Left kidney (tissue), 2 donors: Measurements from ENCODE around the gene PLEKHG7. TPM values are rescaled to one million over a fixed set of nuclear protein-coding genes. Genes with fewer than 3 reads are reported as not detected.
A peak's percentile ranks its signal among the peaks of the same experiment; 100 is the strongest.
"Not testable (repeated sequence)": the region's sequence is repeated elsewhere in the genome, so short reads cannot be mapped to it uniquely, and the experiment has no call there.

ENCODE experiments used
- DNase-seq: peaks from one replicate; pipeline ENCODE4 v3.0.0-alpha.2; 2013
- polyA plus RNA-seq: library from polyadenylated mRNA; unstranded; fragments of 120-200 nt; gene quantifications from one replicate; pipeline ENCODE4 v1.2.1, GENCODE V29; 2013; ENCODE audit not compliant: insufficient read length

The PLEKHG7 gene
- polyA plus RNA-seq, 1 donor = 0.68 TPM

DNA sequence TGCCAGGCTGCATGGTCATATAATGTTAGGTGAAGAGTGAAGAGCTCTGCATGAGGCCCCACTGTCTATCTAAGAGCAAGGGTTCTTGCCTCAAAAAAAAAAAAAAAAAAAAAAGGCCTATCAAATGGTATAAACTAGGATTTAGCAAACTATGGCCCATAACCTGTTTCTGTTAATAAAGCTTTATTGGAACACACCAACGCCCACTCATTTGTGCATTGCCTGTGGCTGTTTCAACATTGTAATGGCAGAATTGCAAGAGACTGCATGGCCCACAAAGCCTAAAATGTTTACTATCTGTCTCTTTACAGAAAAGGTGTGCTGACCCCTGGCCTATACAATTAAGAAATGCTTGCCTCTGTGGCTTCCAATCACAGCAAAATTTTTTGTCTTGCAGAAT, 12.8 kb downstream of the PLEKHG7 start:
- no peak for DNase-seq

DNA sequence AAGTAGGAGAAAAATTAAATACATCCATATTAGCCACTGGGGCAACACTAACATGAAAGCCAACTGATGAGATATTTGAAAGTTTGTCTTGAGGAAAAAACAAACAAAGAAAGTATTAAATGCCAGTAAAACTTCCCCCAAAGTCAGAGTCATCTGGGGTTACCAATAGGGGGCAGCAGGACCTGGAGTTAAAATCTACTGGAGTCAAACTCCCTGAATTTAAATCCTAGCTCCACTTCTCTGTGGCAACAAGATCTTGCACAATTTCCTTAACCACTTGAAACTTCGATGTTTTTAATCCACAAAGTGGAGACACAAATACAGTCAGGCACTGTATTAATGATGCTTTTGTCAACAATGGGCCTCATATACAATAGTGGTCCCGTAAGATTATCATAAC, 14.4 kb downstream of the PLEKHG7 start:
- no peak for DNase-seq

DNA sequence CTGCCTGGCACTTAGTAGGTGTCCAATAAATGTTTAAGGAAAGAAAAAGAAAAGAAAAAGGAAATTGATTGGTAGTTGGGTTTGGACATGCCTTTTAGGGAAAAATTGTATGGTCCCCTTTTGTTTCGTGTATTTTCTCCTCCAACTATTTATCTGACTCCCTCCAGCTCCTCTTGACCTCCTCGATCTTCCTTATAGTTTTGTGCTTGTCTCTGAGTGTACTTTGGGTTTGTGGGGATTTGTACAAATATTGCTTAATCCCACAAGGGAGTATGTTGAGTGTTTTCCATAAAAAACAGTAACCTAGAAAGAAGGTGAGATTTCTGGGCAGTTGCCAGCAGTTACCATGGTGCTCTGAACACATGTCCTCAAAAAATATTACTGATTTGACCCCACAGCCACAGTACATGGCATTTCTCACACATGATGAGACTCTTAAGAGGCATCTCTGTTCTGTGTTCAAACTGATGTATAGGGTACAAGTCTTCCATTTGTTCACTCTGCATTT, 15.7 kb downstream of the PLEKHG7 start:
- DNase-seq = no peak

DNA sequence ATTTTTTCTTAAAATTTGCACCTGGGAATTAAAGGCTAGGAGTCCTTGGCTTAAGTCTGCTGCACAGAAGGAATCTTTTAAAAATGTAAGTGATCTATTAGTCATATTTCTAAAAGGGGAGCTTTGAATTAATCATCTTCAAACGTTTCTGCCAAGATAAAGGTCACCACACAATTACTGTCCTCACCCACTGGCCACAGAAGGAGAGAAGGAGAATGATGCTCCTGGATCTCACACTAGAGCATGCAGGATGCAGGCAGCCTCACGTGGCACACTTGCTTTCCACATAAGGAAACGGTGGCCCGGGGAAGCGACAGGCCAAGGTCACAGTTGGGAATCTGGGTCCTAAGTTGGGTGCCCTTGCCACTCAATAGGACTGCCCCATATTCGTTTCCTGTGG, 16.9 kb downstream of the PLEKHG7 start:
- no peak for DNase-seq

DNA sequence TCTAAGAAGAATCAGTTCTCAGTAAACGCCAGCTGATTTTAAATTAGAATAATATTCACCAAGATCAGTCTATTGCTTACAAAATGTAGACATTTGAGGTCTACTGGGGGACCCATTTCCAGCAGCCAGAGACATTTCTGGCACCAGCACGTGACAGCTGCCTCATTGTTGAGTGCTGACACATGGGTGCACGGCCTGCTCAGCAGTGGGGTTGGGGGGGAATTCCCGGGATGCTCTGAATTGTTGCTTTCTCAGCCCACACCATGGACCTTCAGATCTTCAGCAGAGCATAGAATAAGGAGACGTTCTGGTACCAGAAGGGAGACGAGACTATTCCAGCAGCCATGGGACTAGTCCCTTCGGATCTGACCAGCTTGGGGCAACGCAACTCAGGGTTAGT, 18.3 kb downstream of the PLEKHG7 start:
- DNase-seq = no peak

DNA sequence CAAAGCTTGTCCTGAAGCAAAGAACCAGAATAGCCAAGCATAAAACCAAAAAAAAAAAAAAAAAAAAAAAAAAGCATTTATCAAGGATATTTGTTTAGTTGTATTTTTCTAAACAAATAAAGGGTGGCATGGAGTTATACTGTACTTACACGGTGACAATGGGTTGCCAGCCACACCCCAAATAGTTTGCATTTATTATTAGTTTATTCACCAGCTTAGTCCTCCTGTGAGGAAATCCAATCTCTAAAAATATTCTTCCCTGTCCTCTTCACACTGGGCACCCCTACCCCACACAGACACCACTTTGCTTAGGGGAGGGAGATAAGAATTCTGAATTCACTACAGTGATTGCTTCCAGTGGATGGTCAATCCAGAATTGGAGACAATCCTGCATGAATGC, 18.9 kb downstream of the PLEKHG7 start:
- DNase-seq = no peak

DNA sequence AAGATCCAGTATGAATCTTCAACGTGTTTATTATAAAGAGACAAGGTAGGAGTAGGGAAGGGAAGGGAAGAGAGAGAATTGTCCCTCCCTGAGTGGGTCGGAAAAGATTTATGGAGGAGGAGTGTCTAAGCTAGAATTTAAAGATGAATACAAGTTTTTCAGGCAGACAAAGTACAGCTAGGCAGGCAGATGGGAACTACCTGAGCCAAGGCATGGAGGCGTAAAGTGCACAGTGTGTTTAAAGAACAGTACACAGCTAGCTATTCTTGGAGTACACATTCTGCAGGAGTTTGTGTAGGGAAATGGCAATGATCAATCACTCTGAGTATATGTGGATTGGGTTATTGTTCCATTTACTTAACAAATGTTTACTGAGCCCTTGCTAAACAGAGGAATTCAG, 20.1 kb downstream of the PLEKHG7 start:
- DNase-seq = no peak

DNA sequence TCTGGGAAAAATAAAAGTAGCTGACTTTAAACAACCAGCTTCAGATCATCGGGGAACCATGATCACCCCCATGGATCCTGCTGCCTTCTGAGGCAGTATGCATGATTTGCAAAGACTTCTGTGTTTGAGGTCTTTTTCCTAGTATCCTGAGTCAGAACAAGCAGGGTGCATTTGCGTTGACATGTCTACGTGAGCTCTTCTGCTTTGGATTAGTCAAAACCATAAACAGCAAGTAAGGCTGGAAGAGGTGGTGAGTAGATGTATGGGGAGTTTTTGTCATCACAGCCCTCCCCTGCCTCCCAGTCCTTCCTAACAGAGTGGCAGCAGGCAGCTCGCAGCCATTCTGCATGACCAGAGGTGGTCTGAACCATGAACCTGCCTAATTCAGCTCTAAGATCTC, 24.1 kb downstream of the PLEKHG7 start:
- DNase-seq = no peak

DNA sequence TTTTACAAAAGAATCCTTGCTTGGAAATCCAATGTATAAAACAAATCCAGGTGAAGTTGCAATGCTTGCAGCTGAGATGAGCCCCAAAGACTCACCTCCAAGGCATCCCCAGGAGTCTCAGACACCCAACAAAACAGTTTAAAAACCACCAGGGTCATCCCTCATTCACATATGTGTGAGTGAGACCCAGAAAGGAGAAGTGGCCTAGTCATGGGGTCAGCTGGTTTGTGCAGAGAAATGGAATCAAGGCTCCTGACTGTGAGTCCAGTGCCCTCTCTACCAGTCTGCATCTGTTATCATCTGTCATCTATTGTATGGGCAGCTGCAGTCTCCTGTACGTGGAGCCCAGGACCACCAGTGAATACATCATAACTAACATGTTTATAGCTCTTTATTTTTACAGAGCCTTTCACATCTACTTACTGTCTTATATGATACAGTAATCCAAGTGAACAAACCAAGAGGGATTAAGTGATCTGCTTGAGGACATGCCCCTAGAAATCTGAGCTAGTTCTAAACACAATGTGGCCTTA, 27.1 kb downstream of the PLEKHG7 start:
- no peak for DNase-seq

DNA sequence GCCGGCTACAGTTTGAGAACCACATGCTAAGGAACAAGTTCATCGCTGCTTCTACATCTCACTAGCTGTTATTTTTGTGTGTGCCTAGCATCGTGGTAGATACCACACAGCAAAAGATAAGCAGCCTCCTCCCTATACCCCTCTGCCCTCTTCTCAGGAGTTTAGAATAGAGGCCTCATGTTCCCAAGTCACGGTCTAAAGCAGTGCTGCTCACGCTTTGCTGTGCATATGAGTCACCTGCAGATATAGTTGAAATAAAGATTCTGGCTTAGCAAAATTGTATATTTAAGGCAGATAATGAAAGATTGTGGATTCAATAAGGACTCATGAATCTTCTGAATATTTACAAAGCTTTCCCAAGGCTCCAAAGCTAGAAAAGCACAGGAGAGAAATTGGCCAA, 28.0 kb downstream of the PLEKHG7 start:
- no peak for DNase-seq

DNA sequence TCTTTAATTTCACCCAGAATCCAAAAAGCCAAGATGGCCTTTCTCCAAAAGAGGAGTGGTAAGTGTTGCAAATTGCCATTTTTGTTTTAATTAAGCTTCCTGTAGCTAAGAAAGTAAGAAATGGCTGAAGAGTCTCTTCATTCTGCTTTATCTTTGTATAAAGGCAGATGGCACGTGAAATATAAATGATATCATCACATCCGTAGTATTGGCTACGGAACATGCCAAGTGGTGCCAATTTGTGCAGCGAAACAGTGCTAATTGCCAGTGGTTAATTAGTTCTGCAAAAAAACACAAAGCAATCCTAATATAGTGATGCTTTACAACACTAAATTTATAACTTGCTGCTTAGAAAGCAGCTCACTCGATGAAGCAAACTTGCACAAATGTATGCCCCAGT, 29.4 kb downstream of the PLEKHG7 start:
- DNase-seq = no peak

DNA sequence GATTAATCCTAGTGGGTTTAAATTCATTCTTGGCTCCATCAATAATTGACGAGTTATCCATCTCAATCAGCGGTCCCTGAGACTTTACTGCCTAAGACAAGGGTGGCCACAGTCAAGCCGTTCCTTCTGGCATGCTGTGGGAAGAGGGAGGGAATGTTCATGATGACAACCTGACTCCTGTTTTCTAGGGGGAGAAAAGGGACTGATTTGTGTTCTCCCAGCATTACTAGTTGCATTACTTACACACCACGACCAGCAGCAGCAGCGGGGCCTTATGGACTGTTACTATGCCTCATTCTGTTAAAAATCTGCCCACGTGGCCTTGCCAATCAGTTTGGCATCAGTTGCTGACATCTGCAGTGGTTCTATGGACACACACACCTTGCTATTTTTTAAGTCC, 29.9 kb downstream of the PLEKHG7 start:
- no peak for DNase-seq

DNA sequence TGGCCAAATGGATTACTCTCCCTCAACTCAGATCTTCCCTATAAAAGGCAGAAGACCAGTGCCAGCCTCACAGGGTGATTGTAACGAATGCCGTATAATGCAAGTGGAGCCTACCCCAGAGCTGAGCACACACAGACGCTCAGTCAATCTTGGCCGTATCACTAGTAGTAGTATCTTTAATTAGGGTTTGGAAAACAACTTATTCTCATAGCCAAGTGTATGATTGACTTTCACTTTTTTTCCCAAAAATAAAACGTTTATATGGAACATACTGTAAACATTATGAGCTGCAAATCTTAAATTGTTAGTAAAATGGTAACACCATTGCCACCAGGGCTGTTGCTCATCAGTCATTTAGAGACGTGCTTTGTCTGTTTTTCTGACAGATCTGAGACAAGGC, 30.4 kb downstream of the PLEKHG7 start:
- no peak for DNase-seq

DNA sequence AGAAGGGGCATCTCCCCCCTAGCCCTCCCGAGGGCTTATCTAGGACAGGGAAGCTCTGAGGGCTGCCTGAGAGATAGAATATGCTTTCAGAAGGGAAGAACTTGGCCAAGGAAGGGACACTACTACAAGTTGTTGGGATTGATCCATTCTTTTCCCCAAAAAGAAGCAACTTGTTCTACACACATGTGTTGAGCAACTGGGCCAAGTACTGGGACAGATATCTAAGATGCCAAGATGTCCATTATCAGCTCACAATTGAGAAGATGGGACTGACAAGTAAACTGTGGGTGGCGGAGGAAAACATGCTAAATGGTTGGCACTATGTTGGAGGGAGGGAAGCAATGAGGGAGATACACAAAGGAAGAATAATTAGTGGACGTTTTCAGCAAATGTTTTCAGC, 30.9 kb downstream of the PLEKHG7 start:
- no peak for DNase-seq

DNA sequence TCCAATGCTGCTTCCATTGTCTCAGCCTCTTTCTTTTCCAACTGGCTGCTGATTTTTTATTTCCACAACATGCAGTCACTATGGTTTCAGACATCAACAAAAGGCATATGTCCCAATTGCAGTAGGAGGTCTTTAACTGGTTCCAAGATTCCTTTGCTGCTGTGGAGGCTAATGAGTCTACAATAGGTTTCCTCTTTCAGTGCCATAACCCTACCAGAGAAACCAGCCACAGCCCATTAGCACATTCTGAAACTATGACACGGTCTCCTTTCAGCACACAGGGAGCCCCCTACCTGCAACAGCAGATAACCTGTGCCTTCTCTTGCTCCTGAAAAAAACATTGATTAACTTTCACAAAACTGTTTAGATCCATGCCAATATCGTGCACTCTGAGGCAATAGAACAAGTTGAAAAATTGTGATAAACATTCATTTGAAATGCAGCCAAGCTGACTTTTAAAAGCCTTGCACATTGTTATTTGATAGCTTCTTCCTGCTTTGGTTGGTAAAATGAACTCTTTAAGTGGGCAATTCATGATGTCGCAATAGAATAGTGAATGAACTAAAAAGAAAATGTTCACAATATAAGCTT, 32.4 kb downstream of the PLEKHG7 start:
- peak; percentile 7 for DNase-seq

DNA sequence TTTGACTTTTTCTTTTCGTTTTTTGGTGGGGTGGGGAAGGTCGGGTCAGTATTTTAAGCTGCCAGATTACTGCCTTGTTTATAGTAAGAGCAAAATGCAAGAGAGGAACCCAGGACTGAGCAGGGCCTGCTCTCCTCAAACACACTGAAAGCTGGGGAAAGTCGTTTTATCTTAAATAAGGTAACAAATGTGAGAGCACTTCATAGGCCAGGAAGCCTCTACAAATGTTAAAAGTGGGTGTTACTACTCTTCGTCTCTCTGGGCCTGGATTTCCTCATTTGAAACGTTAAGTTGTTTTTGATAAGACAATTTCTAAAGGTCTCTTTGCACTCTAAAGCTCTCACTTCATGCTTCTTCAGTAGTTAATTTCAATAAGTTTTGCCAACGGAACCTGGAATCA, 33.8 kb downstream of the PLEKHG7 start:
- DNase-seq = no peak

DNA sequence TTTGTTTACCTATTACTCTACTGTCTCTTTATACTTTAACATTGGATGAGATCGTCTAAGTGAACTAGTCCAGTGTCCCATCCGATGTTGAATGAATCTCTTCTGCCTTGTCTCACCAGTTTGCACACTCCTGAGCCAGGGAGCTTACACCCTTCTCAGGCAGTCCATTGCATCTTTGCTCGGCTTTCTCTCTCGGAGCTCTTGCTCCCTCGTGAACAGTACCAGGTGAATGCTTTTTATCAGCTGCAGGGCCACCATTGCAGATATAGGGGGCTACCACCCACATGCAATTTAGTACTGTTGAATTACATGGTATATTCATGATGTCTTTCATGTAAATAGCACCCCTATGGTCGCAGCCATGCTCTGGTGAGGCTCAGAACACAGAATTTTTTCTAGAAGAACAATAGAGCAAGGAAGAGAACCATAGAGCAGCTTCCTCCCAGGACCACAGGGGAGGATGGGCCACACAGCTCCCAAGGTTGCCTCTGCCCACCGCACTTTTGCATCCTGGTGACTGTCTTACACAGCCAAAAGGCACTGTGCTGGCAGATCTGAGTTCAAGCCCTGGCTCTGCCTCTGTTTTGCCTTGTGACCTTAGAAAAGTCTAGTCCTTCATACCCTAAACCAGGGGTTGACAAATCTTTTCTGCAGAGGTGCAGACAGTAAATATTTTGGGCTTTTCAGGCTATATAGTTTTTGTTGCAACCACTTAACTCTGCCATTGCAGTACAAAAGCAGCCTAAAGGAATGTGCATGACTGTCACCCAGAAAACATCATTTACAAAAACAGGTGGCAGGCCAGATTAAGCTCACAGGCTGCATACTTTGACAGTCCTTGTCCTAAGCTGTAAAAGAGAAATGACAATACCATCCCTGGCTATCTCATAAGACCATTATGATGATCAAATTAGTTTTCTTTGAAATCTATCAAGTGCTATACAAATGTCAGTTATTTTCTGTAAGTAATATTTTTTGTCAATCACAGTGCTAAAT, 35.4 kb downstream of the PLEKHG7 start:
- no peak for DNase-seq

DNA sequence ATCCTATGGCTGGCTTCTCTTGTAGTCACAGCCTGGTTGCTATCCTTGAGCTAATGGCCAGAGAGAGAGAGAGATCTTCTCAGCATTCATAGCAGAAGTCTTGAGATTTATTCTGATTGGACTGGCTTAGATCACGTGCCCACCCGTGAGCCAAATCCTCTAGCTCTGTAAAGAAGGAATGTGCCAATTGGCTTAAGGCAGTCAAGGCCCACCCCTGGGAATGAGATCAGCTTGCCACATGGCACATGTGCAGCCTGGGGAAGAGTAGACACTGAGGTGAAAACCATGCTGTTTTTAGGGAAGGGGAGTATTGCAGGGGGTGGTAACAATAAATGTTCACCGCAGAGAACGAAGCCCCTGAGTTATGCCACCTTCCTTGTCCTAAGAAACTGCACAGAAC, 36.3 kb downstream of the PLEKHG7 start:
- DNase-seq = no peak

DNA sequence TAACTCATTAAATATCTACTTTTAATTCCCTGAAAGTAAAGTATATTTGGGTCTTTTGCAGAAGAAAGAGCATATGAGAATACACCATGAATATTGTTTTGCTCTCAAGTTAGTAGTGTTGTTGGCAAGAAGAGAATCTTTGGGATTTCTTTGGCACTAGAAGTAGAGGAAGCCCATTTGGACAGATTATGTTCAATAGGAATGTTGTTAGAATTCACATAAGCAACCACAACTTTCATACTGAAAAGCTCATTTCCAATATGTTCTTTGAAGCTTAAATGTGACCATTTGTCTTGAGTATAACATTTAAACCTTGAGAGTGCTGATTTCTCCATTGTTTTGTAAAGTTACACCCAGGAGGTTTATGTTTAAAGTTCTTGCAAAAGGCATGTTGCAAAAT, 37.6 kb downstream of the PLEKHG7 start:
- DNase-seq = no peak

DNA sequence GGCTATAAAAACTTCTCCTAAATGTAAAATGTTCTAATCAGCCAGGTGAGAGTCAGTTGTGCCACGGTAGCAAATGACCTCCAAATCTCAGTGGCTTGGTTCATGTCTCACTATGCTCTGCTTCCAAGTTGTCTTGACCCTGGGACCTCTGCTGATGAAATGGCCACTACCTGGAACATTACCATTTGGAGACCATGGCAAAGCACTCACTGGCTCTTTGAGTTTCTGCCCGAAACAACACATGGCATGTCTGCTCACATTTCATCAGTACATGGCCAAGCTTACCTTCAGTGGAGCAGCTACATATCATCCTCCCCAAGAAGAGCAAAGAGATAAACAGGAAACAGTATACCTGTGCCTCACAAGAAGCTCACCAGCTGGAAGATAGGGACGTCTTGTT, 40.2 kb downstream of the PLEKHG7 start:
- no peak for DNase-seq

DNA sequence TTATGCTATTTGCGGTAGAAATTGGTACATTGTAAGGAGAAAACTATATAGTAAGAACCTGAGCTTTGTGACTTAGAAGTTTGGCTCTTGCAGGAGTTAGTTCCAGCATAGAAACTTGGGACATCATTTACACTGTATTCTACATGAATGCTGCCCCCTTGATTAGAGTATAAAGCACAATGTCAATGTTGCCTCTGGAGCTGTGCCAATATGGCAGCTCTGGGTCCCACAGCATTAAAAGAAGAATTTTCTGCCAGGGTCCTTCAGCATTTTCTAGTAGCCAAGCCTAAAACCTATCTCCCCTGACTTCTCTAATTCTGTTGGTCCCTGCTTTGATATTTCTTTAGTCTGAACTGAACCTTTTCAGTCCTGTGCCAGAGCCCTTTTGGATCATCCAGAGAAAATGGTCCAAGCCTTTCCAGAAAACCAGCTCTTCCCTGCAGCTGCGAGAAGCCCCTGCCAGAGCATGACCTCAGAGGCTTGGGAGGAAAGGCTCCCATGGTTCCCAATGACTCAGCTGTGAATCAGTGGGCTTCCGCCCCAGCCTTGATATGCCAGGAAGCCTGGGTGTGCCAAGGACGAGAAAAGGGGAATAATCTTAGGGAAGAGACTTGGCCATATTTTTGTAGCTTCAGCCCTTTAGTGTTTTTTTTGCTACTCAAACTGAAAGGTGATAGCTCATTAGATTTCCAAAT, 43.2 kb downstream of the PLEKHG7 start:
- DNase-seq = no peak

DNA sequence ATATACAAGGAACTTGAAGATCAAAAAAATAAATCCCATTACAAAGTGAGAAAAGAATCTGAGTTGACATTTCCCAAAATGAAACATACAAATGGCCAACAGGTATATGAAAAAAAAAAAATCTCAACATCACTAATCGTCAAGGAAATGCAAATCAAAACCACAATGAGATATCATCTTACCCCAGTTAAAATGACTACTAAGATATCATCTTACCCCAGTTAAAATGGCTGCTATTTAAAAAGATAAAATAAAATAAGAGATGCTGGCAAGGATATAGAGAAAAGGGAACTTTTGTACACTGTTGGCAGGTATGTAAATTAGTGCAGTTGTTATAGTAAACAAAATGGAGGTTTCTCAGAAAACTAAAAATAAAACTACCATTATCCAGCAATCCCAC, 44.4 kb downstream of the PLEKHG7 start:
- DNase-seq = no peak

DNA sequence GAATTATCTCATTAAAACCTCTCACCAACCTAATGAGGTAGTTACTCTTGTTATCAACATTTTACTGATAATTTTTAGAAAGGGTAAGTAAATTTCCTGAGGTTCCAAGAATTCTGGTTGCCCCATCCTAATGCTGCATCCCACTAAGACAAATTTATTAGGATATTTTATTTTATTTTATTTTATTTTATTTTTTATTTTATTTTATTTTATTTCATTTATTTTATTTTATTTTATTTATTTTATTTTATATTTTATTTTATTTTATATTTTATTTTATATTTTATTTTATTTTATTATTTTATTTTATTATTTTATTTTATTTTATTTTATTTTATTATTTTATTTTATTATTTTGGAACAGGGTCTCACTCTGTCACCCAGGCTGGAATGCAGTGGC, 46.9 kb downstream of the PLEKHG7 start:
- DNase-seq = not testable (repeated sequence)
